SK-N-SH treated with all-trans-retinoic acid at 6 μM for 48 hours (cell line): ENCODE results near the gene ATP6V1F.

Experiments used
- ATAC-seq: fragments of 200-7000 bp; cut with Tn5 transposase; 3 replicates; pipeline ENCODE4 v1.9.1; 2020; ENCODE audit warnings: mild to moderate bottlenecking, moderate library complexity
- ARNTL ChIP-seq: fragments of 450-650 bp; formaldehyde crosslinking; IDR thresholded peaks from 2 replicates; pipeline ENCODE4 v1.5.0; 2020; ENCODE audit warnings: low read depth, mild to moderate bottlenecking, moderate library complexity, borderline replicate concordance
- BACH2 ChIP-seq: fragments of 250-450 bp; sonication (Bioruptor Pico); IDR thresholded peaks from 2 replicates; pipeline ENCODE4 v1.9.0; 2021; ENCODE audit warnings: mild to moderate bottlenecking, borderline replicate concordance
- CREB5 ChIP-seq: fragments of 250-450 bp; sonication (Bioruptor Pico); IDR thresholded peaks from 2 replicates; pipeline ENCODE4 v1.5.1; 2020; ENCODE audit warnings: low read depth, mild to moderate bottlenecking, moderate library complexity
- CSDC2 ChIP-seq: fragments of 250-450 bp; sonication (Bioruptor Pico); IDR thresholded peaks from 2 replicates; pipeline ENCODE4 v1.5.0; 2020; ENCODE audit warnings: mild to moderate bottlenecking, moderate library complexity
- ESRRG ChIP-seq: fragments of 250-450 bp; sonication (Bioruptor Pico); IDR thresholded peaks from 2 replicates; pipeline ENCODE4 v1.6.1; 2021; ENCODE audit warnings: mild to moderate bottlenecking
- GLIS3 ChIP-seq: fragments of 250-450 bp; sonication (Bioruptor Pico); IDR thresholded peaks from 2 replicates; pipeline ENCODE4 v1.5.0; 2020; ENCODE audit warnings: mild to moderate bottlenecking, moderate library complexity
- PATZ1 ChIP-seq: fragments of 250-450 bp; sonication (Bioruptor Pico); IDR thresholded peaks from 2 replicates; pipeline ENCODE4 v1.8.0; 2020; ENCODE audit warnings: mild to moderate bottlenecking, moderate library complexity, borderline replicate concordance
- PPARA ChIP-seq: fragments of 250-450 bp; sonication (Bioruptor Pico); IDR thresholded peaks from 2 replicates; pipeline ENCODE4 v1.5.0; 2020; ENCODE audit warnings: mild to moderate bottlenecking, borderline replicate concordance
- SNAI2 ChIP-seq: fragments of 250-450 bp; sonication (Bioruptor Pico); IDR thresholded peaks from 2 replicates; pipeline ENCODE4 v1.5.0; 2020; ENCODE audit warnings: mild to moderate bottlenecking, moderate library complexity
- TOX ChIP-seq: fragments of 250-450 bp; sonication (Bioruptor Pico); IDR thresholded peaks from 2 replicates; pipeline ENCODE4 v1.8.0; 2021; ENCODE audit warnings: mild to moderate bottlenecking, moderate library complexity, borderline replicate concordance
- TSHZ2 ChIP-seq: fragments of 250-450 bp; sonication (Bioruptor Pico); IDR thresholded peaks from 2 replicates; pipeline ENCODE4 v1.5.0; 2020; ENCODE audit warnings: mild to moderate bottlenecking, moderate library complexity
- ZC3H10 ChIP-seq: fragments of 250-450 bp; sonication (Bioruptor Pico); IDR thresholded peaks from 2 replicates; pipeline ENCODE4 v1.5.1; 2021; ENCODE audit warnings: mild to moderate bottlenecking, moderate library complexity
- ZFP3 ChIP-seq: fragments of 250-450 bp; sonication (Bioruptor Pico); IDR thresholded peaks from 2 replicates; pipeline ENCODE4 v1.5.0; 2020; ENCODE audit warnings: mild to moderate bottlenecking, moderate library complexity
- ZFP30 ChIP-seq: fragments of 450-650 bp; formaldehyde crosslinking; IDR thresholded peaks from 2 replicates; pipeline ENCODE4 v1.5.0; 2022; ENCODE audit warnings: mild to moderate bottlenecking, moderate library complexity
- ZNF565 ChIP-seq: fragments of 450-650 bp; formaldehyde crosslinking; conservative IDR thresholded peaks from 2 replicates; pipeline ENCODE4 v1.5.0; 2020; ENCODE audit warnings: low read depth, mild to moderate bottlenecking, moderate library complexity
- ZNF70 ChIP-seq: fragments of 450-650 bp; formaldehyde crosslinking; IDR thresholded peaks from 2 replicates; pipeline ENCODE4 v1.5.0; 2020; ENCODE audit warnings: mild to moderate bottlenecking, moderate library complexity

Gene ATP6V1F

GRCh38 chr7:128830231-128831177 lies 32.2 kb upstream of the ATP6V1F start, which contains the start of gene FLNC:
TSS of gene FLNC (plus strand) at chr7:128830406. CDS start at chr7:128830638, 232 bp downstream.
- ATAC-seq: peak; percentile 43

GRCh38 chr7:128831178-128831993 lies 31.3 kb upstream of the ATP6V1F start:
- TF ChIP-seq CSDC2 (0 out of 2 replicates have a peak, but pooled peaks have one; percentile 63), ZC3H10 (CRISPR knock-in tag) (no peak), PPARA (CRISPR knock-in tag) (no peak)
- ATAC-seq: peak; percentile 27

More at GRCh38 chr7:128830231-128831177, 32.2 kb upstream of the ATP6V1F start, which contains the start of gene FLNC:
- TF ChIP-seq TSHZ2: no peak
- no peak for TF ChIP-seq ZNF70 (CRISPR knock-in tag)
- no peak for TF ChIP-seq TOX (CRISPR knock-in tag)
- TF ChIP-seq ZFP30 (CRISPR knock-in tag): no peak
- no peak for TF ChIP-seq GLIS3 (CRISPR knock-in tag)
- TF ChIP-seq ZNF565 (CRISPR knock-in tag): no peak
- TF ChIP-seq ZFP3 (CRISPR knock-in tag): no peak

- peak; percentile 0; the same call in 1 of the 3 replicates for ATAC-seq
- TF ChIP-seq CSDC2 (0 out of 2 replicates have a peak, but pooled peaks have one; percentile 15), TOX (CRISPR knock-in tag) (no peak)
- TF ChIP-seq, all 23 proteins: peak for 1
These were observed 30.4 kb upstream of the ATP6V1F start for GRCh38 chr7:128831994-128832879.

- ATAC-seq: no peak
- TF ChIP-seq SNAI2 (CRISPR knock-in tag) (no peak), ESRRG (CRISPR knock-in tag) (no peak), GLIS3 (CRISPR knock-in tag) (no peak), TSHZ2 (no peak), BACH2 (no peak), CREB5 (no peak), PATZ1 (no peak), ZC3H10 (CRISPR knock-in tag) (no peak), ZNF70 (CRISPR knock-in tag) (no peak), PPARA (CRISPR knock-in tag) (no peak), ARNTL (CRISPR knock-in tag) (no peak)
These were observed 29.8 kb upstream of the ATP6V1F start for GRCh38 chr7:128832880-128833147.
